Keratinocyte (primary cell): ENCODE results near the gene NOSIP. TPM values are rescaled to one million over a fixed set of nuclear protein-coding genes. Genes with fewer than 3 reads are reported as not detected.

Experiments
- DNase-seq: peaks from one replicate; pipeline ENCODE4 v3.0.0-alpha.2; 2011; ENCODE audit warnings: low read depth, missing footprints, low spot score
- FAIRE-seq: peaks from 2 replicates; lab custom pipeline; 2011; peaks lifted over from hg19 to GRCh38; lab: Jason Lieb, UNC
- H2AFZ ChIP-seq: 2 replicates; pipeline ENCODE4 v1.6.0; 2012; ENCODE audit warnings: low read length, control low read depth, inconsistent platforms; ENCODE audit not compliant: control insufficient read depth
- H3K27ac ChIP-seq: 2 replicates; pipeline ENCODE4 v1.5.1; 2011; ENCODE audit warnings: low read length; ENCODE audit not compliant: control insufficient read depth, insufficient read depth
- H3K27me3 ChIP-seq: 3 replicates; pipeline ENCODE4 v1.6.0; 2011; ENCODE audit warnings: low read length; ENCODE audit not compliant: control insufficient read depth, insufficient read depth; ENCODE audit errors: extremely low read depth
- H3K36me3 ChIP-seq, 2 experiments: 2 replicates in 1 of 2; 3 replicates in 1 of 2; pipeline ENCODE4 v1.5.1; 2011; ENCODE audit warnings: low read length in 2 of 2, mild to moderate bottlenecking in 1 of 2; ENCODE audit not compliant: control insufficient read depth in 2 of 2, insufficient read depth in 2 of 2; ENCODE audit errors: extremely low read depth in 1 of 2
- H3K4me1 ChIP-seq: 3 replicates; pipeline ENCODE4 v1.5.1; 2011; ENCODE audit warnings: low read length; ENCODE audit not compliant: control insufficient read depth, insufficient read depth; ENCODE audit errors: extremely low read depth
- H3K4me2 ChIP-seq: 3 replicates; pipeline ENCODE4 v1.6.0; 2011; ENCODE audit warnings: low read depth, low read length; ENCODE audit not compliant: control insufficient read depth, insufficient read depth; ENCODE audit errors: extremely low read depth
- H3K4me3 ChIP-seq, 3 experiments: fragments of 200-600 bp in 1 of 3; sonication (generic) in 1 of 3; 2 replicates in 2 of 3; 3 replicates in 1 of 3; pipeline ENCODE4 v1.5.1; 2011 to 2016; ENCODE audit warnings: low read length in 3 of 3, mild to moderate bottlenecking in 3 of 3, control low read depth in 2 of 3, inconsistent platforms in 1 of 3, low read depth in 1 of 3, mixed read lengths in 1 of 3, mixed run types in 1 of 3, moderate library complexity in 1 of 3; ENCODE audit not compliant: control insufficient read depth in 2 of 3, insufficient read depth in 2 of 3; ENCODE audit errors: extremely low read depth in 1 of 3
- H3K79me2 ChIP-seq: 2 replicates; pipeline ENCODE4 v1.6.0; 2012; ENCODE audit warnings: low read length; ENCODE audit not compliant: control insufficient read depth, insufficient read depth
- H3K9ac ChIP-seq: 3 replicates; pipeline ENCODE4 v1.6.0; 2011; ENCODE audit warnings: low read length; ENCODE audit not compliant: control insufficient read depth, insufficient read depth; ENCODE audit errors: extremely low read depth
- H3K9me1 ChIP-seq: 3 replicates; pipeline ENCODE4 v1.6.0; 2011; ENCODE audit warnings: low read length; ENCODE audit not compliant: control insufficient read depth, insufficient read depth; ENCODE audit errors: extremely low read depth
- H3K9me3 ChIP-seq: 2 replicates; pipeline ENCODE4 v1.5.1; 2012; ENCODE audit warnings: low read depth, low read length; ENCODE audit not compliant: control insufficient read depth
- H4K20me1 ChIP-seq: 3 replicates; pipeline ENCODE4 v1.6.0; 2011; ENCODE audit warnings: low read length; ENCODE audit not compliant: control insufficient read depth, insufficient read depth; ENCODE audit errors: extremely low read depth
- EZH2 ChIP-seq: IDR thresholded peaks from one replicate; pipeline ENCODE4 v1.6.1; 2012; ENCODE audit warnings: inconsistent platforms, mild to moderate bottlenecking, low read length, moderate library complexity
- dilution Hi-C: fragments of 300-500 bp; cut with MboI; formaldehyde crosslinking; loops from one replicate; pipeline ENCODE4 v1.7.0; 2020; ENCODE audit warnings: low sequenced_read_pairs; ENCODE audit not compliant: extremely low pct_ligation_motif_present
- polyA plus RNA-seq, 5 experiments: library from polyadenylated mRNA; depleted of rRNA in 3 of 5; stranded (reverse) in 3 of 5; stranded (forward) in 1 of 5; unstranded in 1 of 5; fragments of >200 nt; gene quantifications; 1 replicate in 1 of 5; 2 replicates in 3 of 5; 3 replicates in 1 of 5; pipeline versions ENCODE4 v1.2.1 to v1.2.3, GENCODE V29; 2011 to 2012; ENCODE audit warnings: missing spikeins in 2 of 5, low read depth in 1 of 5, low replicate concordance in 1 of 5
- TF ChIP-seq, protein P1 (sequence below), 3 experiments: IDR thresholded peaks in 1 of 3; conservative IDR thresholded peaks in 1 of 3; optimal IDR thresholded peaks in 1 of 3; 2 replicates in 2 of 3; 3 replicates in 1 of 3; pipeline versions ENCODE3 to v1.5.1; 2011; ENCODE audit warnings: low read length in 3 of 3, mild to moderate bottlenecking in 3 of 3, moderate library complexity in 2 of 3, control low read depth in 1 of 3, inconsistent platforms in 1 of 3; ENCODE audit not compliant: insufficient read depth in 2 of 3; ENCODE audit errors: extremely low read depth in 1 of 3

The NOSIP gene
- polyA plus RNA-seq, 1 donor (not counting 4 experiments of a cell fraction or from before 2014, with no cell fraction given) = 36.6 TPM

DNA sequence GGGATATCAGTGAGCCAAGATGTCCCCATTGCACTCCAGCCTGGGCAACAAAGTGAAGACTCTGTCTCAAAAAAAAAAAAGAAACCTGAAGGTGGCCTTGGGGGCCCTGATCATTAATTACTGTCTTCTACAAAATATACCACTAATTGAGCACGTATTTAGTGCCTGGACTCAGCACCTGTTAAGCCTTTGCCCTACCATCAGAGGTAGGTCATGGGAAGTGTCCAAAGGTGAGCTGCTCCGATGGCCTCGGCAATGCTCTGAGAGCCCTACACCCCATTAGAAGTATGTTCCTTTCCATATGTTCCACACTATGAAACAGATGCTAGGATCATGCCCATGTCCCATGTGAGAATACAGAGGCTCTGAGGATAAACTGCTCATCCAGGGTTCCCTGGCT lies 20.9 kb downstream of the NOSIP start:
- Histone ChIP-seq H3K9ac (no peak overlapping the region), H3K27me3 (no peaks in the 10 kb centered on the region), H3K9me1 (no peaks in the 10 kb centered on the region), H3K4me3 (no peak overlapping the region), H4K20me1 (no peaks in the 10 kb centered on the region), H3K36me3 (peaks cover 25 to 26% of the 10 kb centered on the region in 2 experiments), H3K4me2 (no peak overlapping the region), H3K27ac (no peak overlapping the region), H3K4me1 (peaks cover 3% of the 10 kb centered on the region), H3K79me2 (peaks cover 4% of the 10 kb centered on the region), H2AFZ (no peak overlapping the region), H3K9me3 (no peaks in the 10 kb centered on the region)
- no peak for FAIRE-seq
- dilution Hi-C loops = no loop called here
- TF ChIP-seq, protein P1, sequence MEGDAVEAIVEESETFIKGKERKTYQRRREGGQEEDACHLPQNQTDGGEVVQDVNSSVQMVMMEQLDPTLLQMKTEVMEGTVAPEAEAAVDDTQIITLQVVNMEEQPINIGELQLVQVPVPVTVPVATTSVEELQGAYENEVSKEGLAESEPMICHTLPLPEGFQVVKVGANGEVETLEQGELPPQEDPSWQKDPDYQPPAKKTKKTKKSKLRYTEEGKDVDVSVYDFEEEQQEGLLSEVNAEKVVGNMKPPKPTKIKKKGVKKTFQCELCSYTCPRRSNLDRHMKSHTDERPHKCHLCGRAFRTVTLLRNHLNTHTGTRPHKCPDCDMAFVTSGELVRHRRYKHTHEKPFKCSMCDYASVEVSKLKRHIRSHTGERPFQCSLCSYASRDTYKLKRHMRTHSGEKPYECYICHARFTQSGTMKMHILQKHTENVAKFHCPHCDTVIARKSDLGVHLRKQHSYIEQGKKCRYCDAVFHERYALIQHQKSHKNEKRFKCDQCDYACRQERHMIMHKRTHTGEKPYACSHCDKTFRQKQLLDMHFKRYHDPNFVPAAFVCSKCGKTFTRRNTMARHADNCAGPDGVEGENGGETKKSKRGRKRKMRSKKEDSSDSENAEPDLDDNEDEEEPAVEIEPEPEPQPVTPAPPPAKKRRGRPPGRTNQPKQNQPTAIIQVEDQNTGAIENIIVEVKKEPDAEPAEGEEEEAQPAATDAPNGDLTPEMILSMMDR (optimal IDR thresholded peaks at IDR 0.05 in 1 of 3, IDR thresholded peaks at IDR 0.05 in 1 of 3, conservative IDR thresholded peaks at IDR 0.05 in 1 of 3; ENCODE audit: extremely low read depth in 1 of 3, insufficient read depth in 2 of 3, low read length in 3 of 3) = no peak
- TF ChIP-seq EZH2 = no peak
- no peak for DNase-seq

DNA sequence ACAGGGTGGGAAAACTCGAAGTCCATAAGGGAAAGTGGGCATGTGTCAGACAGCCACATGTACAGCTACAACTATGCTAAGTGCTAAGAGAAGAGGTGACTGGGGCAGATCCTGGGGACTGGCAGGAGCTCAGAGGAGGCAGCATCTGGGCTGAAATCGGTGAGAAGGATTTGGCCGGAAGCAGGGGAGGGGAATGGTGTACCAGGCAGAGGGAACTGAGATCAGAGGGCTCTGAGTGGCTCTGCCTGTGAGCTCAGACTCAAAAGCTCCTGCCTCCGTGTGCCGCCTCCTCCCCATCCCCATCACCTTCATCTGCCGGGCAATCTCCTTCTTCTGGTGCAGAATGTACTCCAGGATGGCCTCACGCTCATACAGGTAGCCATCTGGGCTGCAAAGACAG lies 21.8 kb downstream of the NOSIP start:
- no peaks in the 10 kb centered on the region for H4K20me1 ChIP-seq
- no peak overlapping the region for H3K9ac ChIP-seq
- peaks cover 25 to 26% of the 10 kb centered on the region in 2 experiments for H3K36me3 ChIP-seq
- no peak overlapping the region for H3K27ac ChIP-seq
- H2AFZ ChIP-seq = no peak overlapping the region
- no peak overlapping the region for H3K4me3 ChIP-seq
- no peaks in the 10 kb centered on the region for H3K27me3 ChIP-seq
- dilution Hi-C loops = no loop called here
- H3K9me1 ChIP-seq = no peaks in the 10 kb centered on the region
- H3K9me3 ChIP-seq = no peaks in the 10 kb centered on the region
- H3K4me2 ChIP-seq = no peak overlapping the region
- FAIRE-seq (no peak), DNase-seq (no peak)
- H3K79me2 ChIP-seq = no peaks in the 10 kb centered on the region
- peaks cover 12% of the 10 kb centered on the region for H3K4me1 ChIP-seq
- TF ChIP-seq, protein P1 (optimal IDR thresholded peaks at IDR 0.05 in 1 of 3, IDR thresholded peaks at IDR 0.05 in 1 of 3, conservative IDR thresholded peaks at IDR 0.05 in 1 of 3; ENCODE audit: extremely low read depth in 1 of 3, insufficient read depth in 2 of 3, low read length in 3 of 3) = no peak
- TF ChIP-seq EZH2 = no peak
